NOMO-1 (cell line): ENCODE measurements around the gene SPRR2E.
"Not testable (repeated sequence)": the region's sequence is repeated elsewhere in the genome, so short reads cannot be mapped to it uniquely, and the experiment has no call there.

Source experiments
- DNase-seq, 2 experiments: peaks; one replicate each; lab custom pipeline; 2025; ENCODE audit not compliant: unreplicated experiment in 2 of 2; lab: John Stamatoyannopoulos, UW

The SPRR2E gene

DNA sequence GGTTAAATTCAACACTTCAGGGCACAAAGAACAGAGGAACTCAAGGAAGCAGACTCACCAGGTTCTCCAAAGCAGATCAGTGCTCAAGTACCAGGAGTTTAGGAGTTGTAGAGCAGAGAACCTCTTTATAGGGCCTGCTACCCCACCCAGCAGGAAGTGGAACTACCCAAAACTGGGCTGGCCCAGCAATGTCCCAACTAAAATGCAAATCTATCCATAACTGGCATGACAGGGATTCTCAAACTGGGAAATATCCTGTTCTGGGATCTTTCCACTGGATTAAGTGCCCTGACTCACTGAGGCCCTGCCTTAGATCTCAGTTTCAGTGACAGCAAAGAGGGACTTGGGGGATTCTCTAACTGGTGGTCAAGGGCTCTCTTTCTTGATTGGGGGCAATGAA lies at the start of gene SPRR2E:
SPRR2E (minus strand) TSS at position 101 of the 400 bp plus-strand sequence. CDS start 775 bp downstream, outside the sequence.
- DNase-seq, result no peak

DNA sequence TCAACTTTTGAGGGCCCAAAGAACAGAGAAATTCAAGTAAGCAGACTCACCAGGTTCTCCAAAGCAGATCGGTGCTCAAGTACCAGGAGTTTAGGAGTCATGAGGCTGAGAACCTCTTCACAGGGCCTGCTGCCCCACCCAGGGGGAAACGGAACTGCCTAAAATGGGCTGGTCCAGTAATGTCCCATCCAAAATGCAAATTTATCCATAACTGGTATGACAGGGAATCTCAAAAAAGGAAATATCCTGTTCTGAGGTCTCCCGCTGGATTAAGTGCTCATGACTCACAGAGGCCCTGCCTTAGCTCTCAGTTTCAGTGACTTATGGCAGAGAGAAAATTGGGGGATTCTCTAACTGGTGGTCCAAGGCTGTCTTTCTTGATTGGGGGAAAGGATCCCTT lies 47.1 kb upstream of the SPRR2E start:
- no peak for DNase-seq

DNA sequence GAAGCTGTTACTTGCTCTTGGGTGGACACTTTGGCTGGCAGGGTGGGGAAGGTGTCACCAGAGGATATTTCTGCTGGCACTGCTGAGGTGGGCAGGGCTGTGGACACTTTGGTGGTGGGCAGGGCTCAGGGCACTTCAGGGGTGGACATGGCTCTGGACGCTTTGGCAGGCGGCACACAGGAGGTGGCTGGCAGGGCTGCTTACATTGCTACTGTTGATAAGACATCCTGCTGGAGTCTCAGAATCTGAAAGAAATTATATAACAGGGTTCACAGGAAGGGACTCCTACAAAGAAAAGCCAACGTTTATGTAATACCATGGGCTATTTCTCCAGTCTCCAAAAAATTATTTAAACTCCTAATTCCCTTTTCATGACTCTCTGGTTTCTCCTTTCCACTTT lies 46.2 kb upstream of the SPRR2E start:
- no peak for DNase-seq

DNA sequence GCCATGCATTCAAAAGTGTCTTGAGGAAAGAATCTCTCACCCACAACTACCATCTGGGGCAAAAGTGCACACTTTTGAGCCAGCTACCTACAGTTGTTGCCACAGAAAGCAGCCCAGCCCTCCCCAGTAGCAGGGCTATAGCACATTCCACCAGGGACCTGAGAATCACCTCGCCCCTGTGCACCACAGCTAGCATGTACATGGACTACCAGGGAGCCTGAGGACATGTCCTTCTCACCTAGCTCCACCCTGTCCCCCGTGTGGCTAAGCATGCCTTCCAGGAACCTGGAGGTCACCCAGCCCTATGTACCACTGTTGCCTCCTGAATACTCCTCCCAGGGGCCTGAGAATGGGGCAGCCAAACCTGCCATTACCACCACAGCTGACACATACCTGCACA lies 39.4 kb upstream of the SPRR2E start:
- DNase-seq, result no peak

- no peak for DNase-seq
These were observed 38.9 kb upstream of the SPRR2E start for GRCh38 chr1:153133267-153133666.

DNA sequence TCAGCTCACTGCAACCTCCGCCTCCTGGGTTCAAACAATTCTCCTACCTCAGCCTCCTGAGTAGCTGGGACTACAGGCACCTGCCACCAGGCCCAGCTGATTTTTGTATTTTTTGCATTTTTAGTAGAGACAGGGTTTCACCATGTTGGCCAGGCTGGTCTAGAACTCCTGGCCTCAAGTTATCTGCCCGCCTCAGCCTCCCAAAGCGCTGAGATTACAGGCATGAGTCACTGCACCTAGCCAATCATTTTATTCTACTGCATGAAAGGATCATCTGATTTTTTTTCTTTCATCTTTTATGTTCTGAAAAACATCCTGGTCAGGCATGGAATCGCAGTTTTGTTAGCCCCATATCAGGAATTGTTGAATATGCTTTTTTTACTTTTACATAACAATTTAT lies 34.4 kb upstream of the SPRR2E start:
- DNase-seq, result not testable (repeated sequence)

- no peak for DNase-seq
These were observed 33.0 kb upstream of the SPRR2E start for GRCh38 chr1:153127296-153127695.

- DNase-seq, result no peak
These were observed 31.2 kb upstream of the SPRR2E start for GRCh38 chr1:153125536-153125935.

- not testable (repeated sequence) for DNase-seq
These were observed 29.5 kb upstream of the SPRR2E start for GRCh38 chr1:153123793-153124192.

DNA sequence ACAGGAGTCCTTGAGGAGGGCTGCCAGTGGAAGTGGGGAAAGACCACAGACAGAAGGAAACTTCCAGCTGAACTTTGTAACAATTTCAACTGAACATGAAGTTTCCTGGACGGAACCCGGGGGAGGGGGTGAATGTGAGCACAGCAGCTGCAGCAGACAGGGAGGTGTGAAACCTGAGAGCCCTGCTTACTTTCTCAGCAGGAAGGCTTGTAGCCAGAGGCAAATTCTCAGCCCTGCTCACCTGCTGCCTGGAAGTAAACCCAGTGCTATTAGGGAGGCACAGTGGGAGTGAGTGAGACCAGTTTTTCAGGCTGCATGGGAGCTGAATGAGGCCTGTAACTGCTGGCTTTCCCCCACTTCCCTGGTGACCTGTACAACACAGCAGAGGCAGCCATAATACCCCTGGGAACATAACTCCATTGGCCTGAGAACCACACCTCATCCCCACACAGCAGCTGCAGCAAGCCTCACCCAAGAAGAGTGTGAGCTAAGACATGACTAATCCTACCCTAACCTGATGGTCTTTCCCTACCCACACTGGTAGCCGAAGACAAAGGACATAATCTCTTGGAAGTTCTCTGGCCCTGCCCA lies 28.6 kb upstream of the SPRR2E start:
- DNase-seq, result no peak

- no peak for DNase-seq
These were observed 26.6 kb upstream of the SPRR2E start for GRCh38 chr1:153120945-153121344.

DNA sequence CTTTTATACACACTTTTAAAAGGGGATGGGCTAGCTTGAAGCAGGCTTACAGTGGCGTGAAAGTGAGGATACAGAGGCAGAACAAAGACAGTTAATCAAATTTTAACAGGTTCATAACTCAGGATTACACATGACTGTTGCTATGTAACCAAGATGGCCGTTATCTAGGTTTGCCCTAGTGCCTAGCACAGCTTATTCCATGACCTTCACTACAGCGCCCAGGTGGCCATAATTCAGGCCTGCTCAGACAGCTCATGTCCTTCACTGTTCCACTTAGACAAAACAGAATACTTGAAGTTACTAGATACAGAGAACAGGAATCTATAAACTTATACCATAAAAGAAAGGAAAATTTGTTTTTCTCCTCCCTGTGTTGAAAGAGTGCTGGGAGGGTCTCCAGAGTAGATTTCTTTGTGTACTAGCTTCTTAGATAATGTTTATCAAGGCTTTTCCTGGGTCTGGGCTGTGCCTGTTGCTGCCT lies 25.2 kb upstream of the SPRR2E start:
- no peak for DNase-seq

GRCh38 chr1:153115264-153115663 lies 20.9 kb upstream of the SPRR2E start:
- not testable (repeated sequence) for DNase-seq

DNA sequence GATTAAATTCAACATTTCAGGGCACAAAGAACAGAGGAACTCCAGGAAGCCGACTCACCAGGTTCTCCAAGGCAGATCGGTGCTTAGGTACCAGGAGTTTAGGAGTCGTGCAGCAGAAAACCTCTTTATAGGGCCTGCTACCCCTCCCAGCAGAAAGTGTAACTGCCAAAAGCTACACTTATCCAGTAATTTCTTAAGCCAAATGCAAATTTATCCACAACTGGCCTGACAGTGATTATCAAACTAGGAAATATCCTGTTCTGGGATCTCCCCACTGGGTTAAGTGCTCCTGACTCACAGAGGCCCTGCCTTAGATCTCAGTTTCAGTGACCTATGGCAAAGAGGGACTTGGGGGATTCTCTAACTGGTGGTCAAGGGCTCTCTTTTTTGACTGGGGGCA lies 19.1 kb upstream of the SPRR2E start, which contains the start of gene SPRR2F:
SPRR2F (minus strand) TSS at position 101 of the 400 bp plus-strand sequence. CDS start 783 bp downstream, outside the sequence.
- no peak for DNase-seq

- DNase-seq, result not testable (repeated sequence)
These were observed 18.1 kb upstream of the SPRR2E start for GRCh38 chr1:153112454-153112853.

- no peak for DNase-seq
These were observed 5.9 kb upstream of the SPRR2E start for GRCh38 chr1:153100245-153100644.

DNA sequence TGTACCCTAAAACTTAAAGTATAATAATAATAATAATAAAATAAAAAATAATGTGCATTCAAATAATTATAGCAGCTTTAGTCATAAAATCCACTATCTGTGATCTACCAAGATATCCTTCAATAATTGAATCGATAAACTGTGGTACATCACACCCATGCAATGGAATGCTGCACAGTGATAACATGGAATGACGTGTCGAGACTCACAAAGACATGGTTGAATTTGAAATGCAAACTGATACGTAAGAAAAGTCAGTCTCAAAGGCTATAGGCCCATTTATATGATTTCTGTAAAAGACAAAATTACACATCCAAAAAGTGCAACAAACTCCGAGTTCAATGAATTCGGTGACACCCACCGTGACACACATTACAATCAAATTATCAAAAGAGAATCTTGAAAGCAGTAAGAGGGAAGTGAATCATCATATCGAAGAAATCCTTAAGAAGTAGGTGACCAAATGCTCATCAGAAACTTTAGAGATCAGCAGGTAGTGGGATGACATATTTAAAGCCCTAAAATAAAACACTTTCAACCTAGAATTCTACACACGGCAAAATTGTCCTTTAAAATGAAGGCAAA lies 5.2 kb upstream of the SPRR2E start:
- DNase-seq, result no peak

GRCh38 chr1:153095764-153096163 lies 1.4 kb upstream of the SPRR2E start:
- DNase-seq, result no peak

- no peak for DNase-seq
These were observed 6.7 kb downstream of the SPRR2E start for GRCh38 chr1:153087652-153088051.

- no peak for DNase-seq
These were observed 12.6 kb downstream of the SPRR2E start for GRCh38 chr1:153081736-153082135.

GRCh38 chr1:153072806-153073726 lies 21.3 kb downstream of the SPRR2E start:
- DNase-seq, result no peak
